ENCODE results near the gene ATP2A2. TPM values are rescaled to one million over a fixed set of nuclear protein-coding genes. Genes with fewer than 3 reads are reported as not detected.
"Not testable (repeated sequence)": the region's sequence is repeated elsewhere in the genome, so short reads cannot be mapped to it uniquely, and the experiment has no call there.

The ATP2A2 gene
- polyA plus RNA-seq, 1 donor: 174 TPM

DNA sequence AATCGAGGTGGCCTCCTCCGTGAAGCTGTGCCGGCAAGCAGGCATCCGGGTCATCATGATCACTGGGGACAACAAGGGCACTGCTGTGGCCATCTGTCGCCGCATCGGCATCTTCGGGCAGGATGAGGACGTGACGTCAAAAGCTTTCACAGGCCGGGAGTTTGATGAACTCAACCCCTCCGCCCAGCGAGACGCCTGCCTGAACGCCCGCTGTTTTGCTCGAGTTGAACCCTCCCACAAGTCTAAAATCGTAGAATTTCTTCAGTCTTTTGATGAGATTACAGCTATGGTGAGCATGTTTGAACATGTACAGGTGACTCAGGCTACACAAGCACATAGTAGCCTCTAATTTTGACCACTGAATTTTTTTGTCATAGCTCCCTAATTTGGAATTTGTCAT lies 59.7 kb downstream of the ATP2A2 start:
- DNase-seq: no peak

DNA sequence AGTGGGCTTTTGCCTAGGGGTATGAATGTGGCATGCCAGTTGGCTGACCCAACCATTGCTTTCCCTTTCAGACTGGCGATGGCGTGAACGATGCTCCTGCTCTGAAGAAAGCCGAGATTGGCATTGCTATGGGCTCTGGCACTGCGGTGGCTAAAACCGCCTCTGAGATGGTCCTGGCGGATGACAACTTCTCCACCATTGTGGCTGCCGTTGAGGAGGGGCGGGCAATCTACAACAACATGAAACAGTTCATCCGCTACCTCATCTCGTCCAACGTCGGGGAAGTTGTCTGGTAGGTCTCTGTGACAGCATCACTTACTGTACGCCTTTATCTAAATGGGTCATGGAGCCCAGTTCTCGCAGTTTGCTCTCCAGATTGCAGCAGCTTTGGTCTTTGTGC lies 61.1 kb downstream of the ATP2A2 start:
- DNase-seq: no peak

DNA sequence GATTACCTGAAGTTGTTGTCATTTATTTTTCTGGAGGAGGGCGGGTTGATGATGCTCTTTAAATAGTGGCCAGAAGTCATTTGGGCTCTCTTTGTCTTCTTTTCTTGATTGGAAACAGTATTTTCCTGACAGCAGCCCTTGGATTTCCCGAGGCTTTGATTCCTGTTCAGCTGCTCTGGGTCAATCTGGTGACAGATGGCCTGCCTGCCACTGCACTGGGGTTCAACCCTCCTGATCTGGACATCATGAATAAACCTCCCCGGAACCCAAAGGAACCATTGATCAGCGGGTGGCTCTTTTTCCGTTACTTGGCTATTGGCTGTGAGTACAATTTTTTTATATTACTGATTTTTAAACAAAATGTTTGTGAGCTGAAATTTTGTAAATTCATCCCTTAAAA lies 62.1 kb downstream of the ATP2A2 start:
- no peak for DNase-seq

DNA sequence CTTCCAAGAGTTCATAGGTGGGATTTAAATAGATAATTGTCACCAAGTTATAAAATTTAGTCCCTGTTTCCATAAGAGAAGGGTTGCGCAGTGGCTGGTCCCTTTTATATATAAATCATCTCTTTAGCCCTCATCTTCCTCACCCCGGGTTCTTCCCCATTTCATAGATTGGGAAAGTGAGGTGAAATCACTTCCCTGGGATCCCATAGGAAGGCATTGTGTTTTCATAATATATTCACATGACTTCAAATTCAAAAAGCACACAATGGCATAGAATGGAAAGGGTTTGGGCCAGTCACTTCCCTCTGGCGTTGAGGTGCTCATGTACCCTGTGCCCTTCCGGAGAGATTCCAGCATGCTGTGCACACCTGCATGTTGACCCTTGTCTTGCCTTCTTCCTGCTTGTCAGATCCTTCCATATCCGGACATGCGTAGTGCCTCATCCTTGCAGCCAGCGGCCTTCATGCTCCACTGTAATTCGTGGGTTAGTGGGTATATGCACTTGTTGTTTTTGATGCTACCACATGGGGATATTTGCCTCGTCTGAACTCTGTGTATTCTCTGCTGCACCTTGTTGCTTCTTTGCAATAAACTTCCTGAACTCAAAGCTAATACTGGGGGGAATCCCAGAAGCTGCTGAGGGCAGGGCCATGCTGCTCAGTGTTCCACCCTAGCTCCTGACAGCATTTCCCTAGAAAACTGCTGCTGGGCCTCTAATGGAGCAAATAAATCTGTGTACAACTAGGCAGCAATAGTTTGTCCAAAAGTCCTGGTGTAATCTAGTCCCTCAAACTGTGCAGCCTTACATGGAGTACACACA lies 62.9 kb downstream of the ATP2A2 start:
- no peak for DNase-seq

DNA sequence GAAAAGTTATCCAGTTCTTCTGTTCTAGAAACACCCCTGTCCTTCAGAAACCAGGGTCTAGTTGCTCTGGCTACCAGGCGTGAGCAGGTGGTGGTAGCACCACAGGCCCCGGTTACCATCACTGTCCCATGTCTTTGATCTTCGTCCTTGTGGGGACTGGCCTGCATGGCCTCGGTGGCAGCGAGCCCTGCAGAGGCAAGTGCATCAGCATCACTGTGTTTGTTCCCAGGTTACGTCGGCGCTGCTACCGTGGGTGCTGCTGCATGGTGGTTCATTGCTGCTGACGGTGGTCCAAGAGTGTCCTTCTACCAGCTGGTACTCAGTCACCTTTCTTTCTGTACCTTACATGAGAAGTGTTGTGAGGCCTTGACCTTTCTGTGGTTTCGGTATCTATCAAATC lies 63.6 kb downstream of the ATP2A2 start:
- DNase-seq: no peak

DNA sequence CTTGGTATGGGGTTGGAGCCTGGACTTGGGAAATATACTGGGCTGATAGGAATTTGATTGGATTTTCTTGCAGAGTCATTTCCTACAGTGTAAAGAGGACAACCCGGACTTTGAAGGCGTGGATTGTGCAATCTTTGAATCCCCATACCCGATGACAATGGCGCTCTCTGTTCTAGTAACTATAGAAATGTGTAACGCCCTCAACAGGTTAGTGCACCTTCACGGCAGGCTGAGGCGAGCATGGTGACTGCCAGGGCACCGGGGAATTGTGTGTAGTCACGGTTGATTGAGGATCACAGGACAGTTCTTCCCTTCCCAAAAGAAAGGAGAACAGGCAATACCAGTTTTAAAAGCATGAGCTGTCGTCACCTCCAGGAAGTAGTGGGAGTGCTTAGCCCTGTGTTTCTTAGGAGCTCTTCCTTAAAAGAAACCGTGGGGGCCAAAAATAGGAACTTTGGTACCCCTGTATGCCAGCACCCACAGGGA lies 64.2 kb downstream of the ATP2A2 start:
- DNase-seq: no peak

DNA sequence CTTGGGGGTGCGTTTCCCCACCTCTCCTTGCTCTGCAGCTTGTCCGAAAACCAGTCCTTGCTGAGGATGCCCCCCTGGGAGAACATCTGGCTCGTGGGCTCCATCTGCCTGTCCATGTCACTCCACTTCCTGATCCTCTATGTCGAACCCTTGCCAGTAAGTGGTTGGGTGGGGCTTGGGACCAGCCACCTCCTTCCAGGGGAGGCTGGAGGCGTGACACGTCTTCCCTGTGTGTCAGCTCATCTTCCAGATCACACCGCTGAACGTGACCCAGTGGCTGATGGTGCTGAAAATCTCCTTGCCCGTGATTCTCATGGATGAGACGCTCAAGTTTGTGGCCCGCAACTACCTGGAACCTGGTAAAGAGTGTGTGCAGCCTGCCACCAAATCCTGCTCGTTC lies 64.9 kb downstream of the ATP2A2 start:
- DNase-seq: no peak

DNA sequence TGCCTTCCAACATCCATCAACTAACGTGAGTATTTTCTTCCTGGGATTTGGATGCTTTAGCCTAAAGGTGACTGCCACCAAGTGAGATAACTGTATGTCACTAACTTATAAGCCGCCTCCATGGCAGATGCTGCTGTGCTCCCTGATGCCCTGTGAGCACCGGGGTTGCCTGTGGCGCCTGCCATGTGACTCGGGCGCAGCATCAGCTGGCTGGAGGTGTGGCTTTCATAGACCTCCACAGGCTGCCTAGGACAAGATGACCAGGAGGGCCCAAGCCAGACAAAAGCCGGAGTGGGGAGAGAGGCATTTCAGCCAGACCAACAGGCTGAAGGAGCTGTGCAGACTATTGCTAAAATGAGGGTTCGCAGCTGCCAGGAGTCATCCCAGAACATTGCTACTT lies 66.7 kb downstream of the ATP2A2 start:
- no peak for DNase-seq

DNA sequence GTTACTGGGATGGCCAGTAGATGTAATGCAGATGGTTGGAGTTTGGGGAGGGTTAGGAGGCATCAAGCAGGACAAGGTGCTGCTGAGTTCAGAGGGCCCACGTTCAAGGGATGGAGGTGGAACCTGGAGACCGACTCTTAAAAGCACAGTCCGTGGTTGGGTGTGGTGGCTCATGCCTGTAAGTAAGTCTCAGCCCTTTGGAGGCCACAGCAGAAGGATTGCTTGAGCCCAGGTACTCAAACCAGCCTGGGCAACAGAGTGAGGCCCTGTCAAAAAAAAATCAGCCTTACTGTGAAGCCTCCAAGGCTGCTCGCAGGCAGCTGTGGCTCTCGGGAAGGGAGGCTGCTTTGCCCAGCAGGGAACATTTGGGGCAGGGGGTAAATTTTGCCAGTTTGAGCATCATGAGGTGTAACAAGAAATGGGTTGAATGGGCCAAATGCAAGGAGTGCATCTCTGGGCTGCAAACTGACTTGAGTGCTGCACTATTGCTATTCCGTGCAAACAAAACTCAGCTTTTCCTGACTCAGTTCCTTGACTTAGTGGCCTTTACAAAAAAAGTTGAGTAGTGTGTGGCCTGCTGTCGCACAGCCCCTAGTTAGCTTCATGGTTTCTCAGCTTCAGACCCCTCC lies 67.5 kb downstream of the ATP2A2 start:
- DNase-seq: no peak

DNA sequence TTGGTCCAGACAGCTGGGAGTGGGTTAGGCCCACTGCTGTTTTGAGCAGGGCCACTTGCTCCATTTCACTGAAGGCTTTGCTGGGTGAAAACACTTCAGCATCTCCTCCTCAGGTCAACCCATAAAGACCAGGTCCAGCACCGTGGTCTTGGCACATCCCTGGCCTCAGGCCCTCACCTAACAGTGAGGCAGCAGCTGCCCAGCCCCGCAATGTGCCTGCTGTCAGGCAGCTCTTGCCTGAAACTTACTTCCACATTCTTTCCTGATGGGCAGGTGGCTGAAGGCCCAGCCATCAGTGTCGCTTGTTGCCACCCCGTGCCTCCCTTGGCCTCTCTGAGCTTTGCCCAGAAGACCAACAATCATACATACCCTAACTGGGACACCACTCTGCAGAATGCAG lies 68.0 kb downstream of the ATP2A2 start:
- no peak for DNase-seq

DNA sequence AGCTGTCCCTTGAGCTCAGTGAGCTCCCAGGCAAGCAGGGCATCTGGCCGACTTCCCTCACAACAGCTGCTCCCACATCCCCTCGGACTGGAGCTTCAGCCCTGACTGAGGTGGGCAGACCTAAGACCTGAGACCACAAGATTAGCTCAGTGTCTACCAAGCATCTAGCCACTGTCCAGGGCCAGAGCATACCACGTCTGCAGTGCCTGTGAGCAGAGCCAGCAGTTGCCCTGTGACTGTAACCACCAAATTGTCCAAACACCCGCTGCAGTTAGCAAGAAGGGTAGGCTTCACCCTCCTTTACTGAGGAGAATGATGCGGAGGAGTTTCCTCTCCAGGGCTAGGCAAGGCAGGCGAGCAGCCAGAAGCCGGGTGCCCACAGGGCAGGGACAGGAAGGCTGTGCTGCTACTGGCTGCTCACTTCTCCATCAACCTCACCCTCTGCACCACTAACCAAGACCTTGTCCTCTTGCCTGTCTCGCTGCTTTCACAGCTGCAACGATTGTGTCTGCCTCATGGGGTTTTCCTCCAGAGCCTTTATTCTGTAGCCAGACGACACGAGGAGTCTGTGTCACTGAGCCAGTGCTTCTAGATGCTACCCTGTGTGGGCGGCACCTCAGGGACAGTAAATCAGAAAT lies 68.6 kb downstream of the ATP2A2 start:
- DNase-seq: no peak

DNA sequence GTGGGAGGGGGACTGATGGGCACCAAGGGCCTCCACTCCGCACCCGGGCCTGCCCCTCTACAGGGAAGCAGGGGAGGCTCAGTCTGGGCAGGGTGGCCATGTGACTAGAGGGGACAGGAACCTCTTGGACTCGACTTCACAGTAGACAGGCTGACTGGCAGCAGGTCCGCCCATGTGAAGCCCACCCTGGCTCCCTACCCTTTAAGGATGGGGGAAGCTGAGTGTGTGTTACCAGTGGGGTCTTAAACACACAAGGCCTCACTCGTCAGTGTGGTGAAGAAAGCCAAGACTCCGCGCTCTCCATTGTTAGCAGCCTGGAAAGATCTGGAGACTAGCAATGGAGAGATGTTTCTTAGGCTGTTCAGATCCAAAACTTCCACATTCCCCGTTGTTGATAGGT lies 70.1 kb downstream of the ATP2A2 start:
- DNase-seq: no peak

DNA sequence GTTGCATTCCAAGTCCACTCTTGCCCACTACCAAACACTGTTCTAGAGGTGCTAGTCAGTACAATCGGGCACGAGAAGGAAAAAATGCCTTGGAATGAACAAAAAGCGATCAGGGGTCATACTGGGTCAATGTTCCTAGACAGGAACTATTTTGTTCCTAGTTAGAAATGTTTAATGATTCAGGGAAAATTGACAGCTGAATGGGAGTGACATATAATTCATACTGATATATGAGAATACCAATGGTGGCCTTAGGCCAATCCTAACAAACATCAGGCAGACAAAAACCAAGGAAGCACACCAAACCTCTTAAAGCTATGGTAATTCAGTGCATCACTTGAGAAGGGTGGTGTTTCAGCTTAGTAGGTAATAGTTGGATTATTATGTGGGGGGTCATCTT lies 71.4 kb downstream of the ATP2A2 start:
- no peak for DNase-seq

DNA sequence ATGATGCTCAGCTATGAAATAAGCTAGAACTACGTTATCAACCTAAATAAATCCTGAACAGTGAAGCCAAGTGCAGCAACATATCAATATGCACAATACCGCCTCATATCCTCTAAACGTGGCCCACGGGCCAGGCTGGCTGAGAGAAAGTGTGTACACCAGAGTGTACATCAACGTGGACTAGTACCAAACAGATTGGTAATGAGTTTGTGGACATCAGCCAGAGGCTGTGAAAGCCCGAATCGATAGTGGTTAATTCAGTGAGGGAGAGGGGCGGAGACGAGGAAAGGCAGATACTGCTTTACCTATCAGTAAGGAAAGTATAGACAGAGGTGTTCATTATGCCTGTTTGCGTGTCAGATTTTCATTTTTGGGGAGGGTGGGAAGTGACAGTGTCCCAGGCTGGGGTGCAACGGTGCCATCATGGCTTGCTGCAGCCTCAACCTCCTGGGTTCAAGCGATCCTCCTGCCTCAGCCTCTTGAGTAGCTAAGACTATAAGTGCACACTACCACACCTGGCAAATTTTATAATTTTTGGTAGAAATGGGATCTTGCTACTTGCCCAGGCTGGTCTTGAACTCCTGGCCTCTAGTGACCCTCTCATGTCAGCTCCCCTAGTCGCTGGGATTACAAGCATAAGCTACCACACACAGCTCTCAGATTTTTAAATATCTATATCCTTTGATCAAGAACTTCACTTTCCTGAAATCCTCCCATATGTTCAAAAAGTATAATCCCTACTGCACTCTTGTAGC lies 72.3 kb downstream of the ATP2A2 start:
- no peak for DNase-seq

DNA sequence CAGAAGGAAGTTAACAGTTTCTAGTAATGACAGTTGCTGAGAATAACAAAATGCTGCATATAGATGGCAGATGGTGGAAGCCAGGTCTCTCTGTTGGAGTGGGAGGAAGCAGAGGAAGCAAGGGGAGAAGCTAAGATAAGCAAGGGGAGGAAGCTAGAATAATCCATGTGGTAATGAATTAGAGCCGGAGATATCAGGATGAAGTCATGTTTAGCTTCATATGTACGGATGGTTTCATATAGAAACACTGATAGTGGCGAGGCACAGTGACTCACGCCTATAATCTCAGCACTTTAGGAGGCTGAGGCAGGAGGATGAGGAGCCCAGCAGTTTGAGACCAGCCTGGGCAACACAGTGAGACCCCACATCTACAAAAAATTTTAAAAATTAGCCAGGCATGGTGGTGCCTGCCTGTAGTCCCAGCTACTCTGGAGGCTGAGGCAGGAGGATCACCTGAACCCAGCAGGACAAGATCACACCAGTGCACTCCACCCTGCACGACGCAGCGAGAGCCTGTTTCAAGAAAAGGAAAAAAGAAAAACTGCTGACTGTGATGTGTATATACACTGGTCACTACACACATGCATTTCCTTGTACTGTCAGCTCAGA lies 73.2 kb downstream of the ATP2A2 start:
- no peak for DNase-seq

DNA sequence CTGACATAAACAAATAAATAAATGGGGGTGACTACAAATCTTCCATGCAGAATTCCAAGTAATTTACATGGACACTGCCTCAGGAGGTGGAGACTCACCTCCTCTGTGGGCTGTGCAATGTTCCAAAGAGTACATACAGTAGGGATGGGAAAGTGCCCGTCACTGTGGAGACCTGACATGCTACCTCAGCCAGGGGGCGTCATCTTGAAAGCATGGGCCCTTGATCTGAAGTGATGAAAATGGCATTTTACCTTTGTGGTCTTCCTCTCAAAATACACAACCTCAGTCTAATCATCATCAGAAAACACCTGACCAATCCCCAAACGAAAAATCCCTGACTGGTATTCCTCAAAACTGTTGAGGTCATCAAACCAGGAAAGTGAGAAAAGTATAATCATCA lies 74.0 kb downstream of the ATP2A2 start:
- DNase-seq: no peak

DNA sequence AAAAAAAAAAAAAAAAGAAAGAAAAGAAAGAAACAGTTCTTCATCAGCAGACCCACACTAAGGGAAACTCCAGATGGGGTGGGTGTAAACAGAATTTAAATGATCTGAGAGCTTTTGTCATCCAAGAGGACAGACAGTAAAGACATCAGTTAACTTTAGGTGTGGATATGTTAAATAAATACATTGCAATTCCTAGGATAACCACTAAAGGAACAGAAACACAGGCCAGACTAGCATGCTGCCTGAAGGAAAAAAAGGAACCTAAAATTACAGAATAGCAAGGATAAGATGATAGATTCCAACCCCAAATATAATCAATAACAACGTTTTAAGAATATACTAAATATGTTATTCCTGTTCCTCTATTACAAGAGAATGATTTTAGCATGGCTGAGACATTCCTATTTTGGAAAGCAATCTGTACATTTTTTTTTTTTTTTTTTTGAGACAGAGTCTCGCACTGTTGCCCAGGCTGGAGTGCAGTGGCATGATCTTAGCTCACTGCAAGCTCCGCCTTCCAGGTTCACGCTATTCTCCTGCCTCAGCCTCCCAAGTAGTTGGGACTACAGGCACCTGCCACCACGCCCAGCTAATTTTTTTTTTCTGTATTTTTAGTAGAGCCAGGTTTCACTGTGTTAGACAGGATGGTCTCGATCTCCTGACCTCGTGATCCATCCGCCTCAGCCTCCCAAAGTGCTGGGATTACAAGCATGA lies 77.5 kb downstream of the ATP2A2 start:
- not testable (repeated sequence) for DNase-seq

DNA sequence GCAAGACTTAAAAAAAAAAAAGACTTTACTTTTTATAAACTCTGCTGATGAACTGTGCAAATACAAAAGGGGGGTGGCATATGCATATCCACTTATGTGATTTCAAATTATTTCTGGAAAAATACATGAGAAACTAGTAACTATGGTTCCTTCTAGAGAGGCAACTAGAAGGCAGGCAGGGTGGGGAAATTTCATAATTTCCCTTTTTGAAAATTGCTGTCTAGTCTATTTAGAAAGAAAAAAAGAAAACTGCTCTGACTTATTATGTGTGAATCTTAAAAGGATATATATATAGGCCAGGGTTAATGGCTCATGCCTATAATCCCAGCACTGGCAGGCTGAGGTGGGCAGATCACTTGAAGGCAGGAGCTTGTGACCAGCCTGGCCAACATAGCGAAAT lies 80.2 kb downstream of the ATP2A2 start:
- no peak for DNase-seq

DNA sequence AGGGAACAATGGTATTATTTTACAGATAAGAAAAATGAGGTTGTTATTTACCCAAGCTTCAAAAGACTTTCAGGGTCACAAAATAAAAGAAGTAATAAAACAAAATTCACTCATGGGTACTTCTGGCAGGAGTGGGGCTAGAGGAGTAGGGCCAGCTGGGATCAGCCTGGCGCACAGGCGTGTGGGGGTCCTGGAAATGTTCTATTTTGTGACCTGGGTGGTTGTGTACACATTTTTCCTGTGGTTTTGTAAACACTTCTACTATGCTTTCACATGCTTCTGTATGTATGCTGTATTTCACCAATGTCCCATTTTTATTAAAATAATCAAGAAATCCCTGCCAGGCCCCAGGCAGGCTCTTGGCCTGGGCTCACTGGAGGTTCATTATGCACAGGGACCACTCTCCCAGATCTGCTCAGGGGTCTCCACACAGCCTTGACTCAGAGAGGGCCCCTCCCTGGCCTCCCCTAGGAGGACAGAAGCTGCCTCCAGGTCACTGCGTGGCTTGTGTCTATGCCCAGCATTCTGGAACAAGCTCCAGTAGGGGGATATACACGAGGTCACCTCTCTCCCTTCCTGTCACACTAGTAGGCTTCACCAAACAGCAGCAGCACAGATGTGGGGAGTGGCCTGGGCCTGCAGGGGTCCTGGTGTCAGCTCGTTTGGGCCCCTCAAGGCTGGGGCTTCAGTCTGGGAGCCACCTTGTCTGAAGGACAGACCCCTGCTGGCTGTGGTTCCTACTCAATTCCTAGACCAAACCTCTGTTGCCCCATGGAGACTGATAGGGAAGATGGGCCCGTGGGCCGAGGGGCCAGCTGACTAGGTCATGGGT lies 84.7 kb downstream of the ATP2A2 start:
- DNase-seq: no peak

DNA sequence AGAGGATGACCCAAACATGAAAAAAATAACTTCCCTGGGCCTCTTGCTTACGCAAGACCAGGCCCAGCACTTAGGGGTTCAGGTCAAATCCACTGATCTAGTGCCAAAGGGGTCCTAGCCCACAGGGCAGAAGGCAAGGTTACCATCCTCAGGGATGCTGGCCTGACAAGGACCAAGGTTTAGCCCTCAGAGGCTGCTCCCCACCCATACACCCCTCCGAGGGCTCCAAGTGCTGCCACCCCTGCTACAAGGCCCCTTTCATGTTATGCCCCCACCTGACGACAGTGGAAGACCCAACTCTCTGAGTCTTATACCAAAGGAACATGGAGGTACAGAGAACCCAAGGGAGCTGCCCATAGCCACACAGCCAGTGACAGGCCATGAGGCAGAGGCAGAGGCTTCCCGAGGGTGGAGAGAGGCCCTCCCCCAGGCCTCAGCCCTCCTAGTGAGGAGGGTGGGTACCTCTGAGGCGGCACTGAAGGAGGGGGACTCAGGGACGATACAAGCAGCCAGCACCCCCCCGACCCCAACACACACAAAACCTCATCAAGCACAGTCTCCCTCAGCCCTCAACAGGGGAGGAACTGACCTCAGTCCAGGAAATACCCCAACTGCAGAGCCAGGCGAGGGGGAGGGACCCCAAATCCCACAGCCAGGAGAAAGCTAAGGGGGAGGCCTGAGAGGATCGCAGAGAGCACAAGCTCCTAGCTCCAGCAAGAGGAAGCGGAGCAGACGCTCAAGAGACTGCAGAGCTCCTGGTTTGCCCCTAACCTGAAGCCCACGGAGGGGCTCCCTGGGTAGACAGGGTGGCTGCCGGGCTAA lies 85.5 kb downstream of the ATP2A2 start:
- DNase-seq: no peak
